Testis (tissue), 3 donors: ENCODE results near the gene TMEM237. TPM values are rescaled to one million over a fixed set of nuclear protein-coding genes. Genes with fewer than 3 reads are reported as not detected.

ENCODE experiments used
- DNase-seq: peaks from one replicate; pipeline ENCODE4 v3.0.0-alpha.2; 2019
- H3K27ac ChIP-seq, 2 donors: fragments of 200-600 bp; sonication (generic); one replicate each; pipeline ENCODE4 v1.5.1; 2019
- H3K27me3 ChIP-seq: fragments of 200-600 bp; sonication (generic); one replicate; pipeline ENCODE4 v1.5.1; 2019
- H3K36me3 ChIP-seq: fragments of 200-600 bp; sonication (generic); one replicate; pipeline ENCODE4 v1.5.1; 2017; ENCODE audit warnings: low read depth; ENCODE audit errors: missing control alignments
- H3K4me1 ChIP-seq: fragments of 200-600 bp; sonication (generic); one replicate; pipeline ENCODE4 v1.5.1; 2019
- H3K4me3 ChIP-seq, 2 donors: fragments of 200-600 bp; sonication (generic); one replicate each; pipeline ENCODE4 v1.5.1; 2017 to 2019
- H3K9me3 ChIP-seq: fragments of 200-600 bp; sonication (generic); one replicate; pipeline ENCODE4 v1.5.1; 2017
- CTCF ChIP-seq, 3 experiments: fragments of 450-650 bp in 2 of 3; fragments of 200-600 bp in 1 of 3; sonication (generic) in 1 of 3; IDR thresholded peaks; one replicate each; pipeline ENCODE4 v1.5.1; 2016 to 2019; ENCODE audit warnings: antibody characterized with exemption in 3 of 3, mild to moderate bottlenecking in 2 of 3, moderate library complexity in 1 of 3
- POLR2A ChIP-seq: fragments of 450-650 bp; IDR thresholded peaks from one replicate; pipeline ENCODE4 v1.6.1; 2017; ENCODE audit warnings: antibody characterized with exemption, mild to moderate bottlenecking, moderate library complexity
- WGBS, 2 donors: methylation state at CpG; one replicate each; pipeline ENCODE4 v1.1.5; 2018; 5-methylcytosine and 5-hydroxymethylcytosine counted together
- intact Hi-C: fragments of 100-400 bp; cut with DNase I; formaldehyde crosslinking; loops from one replicate; pipeline ENCODE4 v1.15.1; 2023; ENCODE audit warnings: low total_unique reads
- polyA plus RNA-seq: library from polyadenylated mRNA; stranded (reverse); fragments of 350-450 nt; fragmentation: Illumina TruSeq; extraction: RNeasy Lipid Tissue Mini Kit (QIAGEN cat#74804); gene quantifications from one replicate; pipeline ENCODE4 v1.2.3, GENCODE V29; 2014; ENCODE audit warnings: low read depth, low replicate concordance; ENCODE audit not compliant: insufficient read depth
- total RNA-seq, 2 donors: library from RNA; depleted of rRNA; stranded (reverse); fragments of >200 nt; gene quantifications; one replicate each; pipeline ENCODE4 v1.2.3, GENCODE V29; 2016

The TMEM237 gene
- total and polyA plus RNA-seq, 3 donors from 2014 or later: 21.3 to 25.8 (median 23.0) TPM

GRCh38 chr2:201647431-201647830, 4.1 kb upstream of the TMEM237 start:
- intact Hi-C loops: no loop called here
- no peak for DNase-seq
- Histone ChIP-seq H3K4me1 (peaks cover 2% of the 10 kb centered on the region), H3K9me3 (no peaks in the 10 kb centered on the region), H3K27ac (no peak overlapping the region), H3K36me3 (no peaks in the 10 kb centered on the region), H3K4me3 (no peak overlapping the region), H3K27me3 (no peaks in the 10 kb centered on the region)
- TF ChIP-seq POLR2A: no peak
- TF ChIP-seq CTCF (IDR thresholded peaks at IDR 0.05): no peak
- 63 to 70% methylated on average over 5 of the region's 5 CpGs for WGBS, 2 donors

- TF ChIP-seq POLR2A: no peak
- no peak for TF ChIP-seq CTCF (IDR thresholded peaks at IDR 0.05)
- Histone ChIP-seq H3K27me3 (no peaks in the 10 kb centered on the region), H3K4me1 (peaks cover 6% of the 10 kb centered on the region), H3K27ac (peak overlapping the region; percentile 94), H3K9me3 (no peaks in the 10 kb centered on the region), H3K4me3 (peak overlapping the region; percentile 80 to 93), H3K36me3 (no peaks in the 10 kb centered on the region)
- DNase-seq: peak; percentile 34
- intact Hi-C loops: no loop called here
- 20 to 27% methylated on average over 8 of the region's 8 CpGs for WGBS, 2 donors
Observed at GRCh38 chr2:201644001-201644400, 698 bp upstream of the TMEM237 start.

GRCh38 chr2:201642579-201643215, 606 bp downstream of the TMEM237 start:
- peaks cover 4% of the 10 kb centered on the region for H3K4me1 ChIP-seq
- TF ChIP-seq POLR2A: no peak
- no peak for TF ChIP-seq CTCF (IDR thresholded peaks at IDR 0.05)
- peak; percentile 88 for DNase-seq

GRCh38 chr2:201642086-201642578, 1.2 kb downstream of the TMEM237 start:
- Histone ChIP-seq H3K27me3 (no peaks in the 10 kb centered on the region), H3K36me3 (no peaks in the 10 kb centered on the region), H3K4me1 (peaks cover 3% of the 10 kb centered on the region), H3K9me3 (no peaks in the 10 kb centered on the region), H3K4me3 (peak overlapping the region; percentile 80 to 93), H3K27ac (peak overlapping the region; percentile 94)
- TF ChIP-seq POLR2A (no peak), CTCF (IDR thresholded peaks at IDR 0.05) (no peak)
- intact Hi-C loops: no loop called here
- DNase-seq: no peak
- 0 to 1% methylated on average over 16 of the region's 16 CpGs for WGBS, 2 donors

More at GRCh38 chr2:201642579-201643215, 606 bp downstream of the TMEM237 start:
- peak overlapping the region; percentile 94 for H3K27ac ChIP-seq
- no peaks in the 10 kb centered on the region for H3K27me3 ChIP-seq
- no peaks in the 10 kb centered on the region for H3K36me3 ChIP-seq
- no peaks in the 10 kb centered on the region for H3K9me3 ChIP-seq
- 0 to 1% methylated on average over 1 to 56 of the region's 56 CpGs for WGBS, 2 donors
- intact Hi-C loops: no loop called here
- peak overlapping the region; percentile 80 to 93 for H3K4me3 ChIP-seq

GRCh38 chr2:201639205-201639604, 4.1 kb downstream of the TMEM237 start:
- H3K9me3 ChIP-seq: no peaks in the 10 kb centered on the region
- DNase-seq: no peak
- peaks cover 3% of the 10 kb centered on the region for H3K4me1 ChIP-seq
- TF ChIP-seq POLR2A: no peak
- no peak for TF ChIP-seq CTCF (IDR thresholded peaks at IDR 0.05)
- 89 to 94% methylated on average over 3 of the region's 3 CpGs for WGBS, 2 donors
- no peak overlapping the region for H3K4me3 ChIP-seq
- H3K36me3 ChIP-seq: no peaks in the 10 kb centered on the region
- no peak overlapping the region for H3K27ac ChIP-seq
- intact Hi-C loops: no loop called here
- H3K27me3 ChIP-seq: no peaks in the 10 kb centered on the region
